NT2/D1 (cell line): ENCODE results near the gene RALGPS1.

Experiments used
- SUZ12 ChIP-seq: IDR thresholded peaks from 2 replicates; pipeline ENCODE4 v1.6.1; 2011; ENCODE audit not compliant: insufficient read length, insufficient read depth; ENCODE audit errors: extremely low read depth
- YY1 ChIP-seq: IDR thresholded peaks from 2 replicates; pipeline ENCODE4 v1.6.1; 2011; ENCODE audit not compliant: insufficient read length, insufficient read depth
- ZNF274 ChIP-seq: IDR thresholded peaks from 2 replicates; pipeline ENCODE4 v1.6.1; 2011; ENCODE audit warnings: mild to moderate bottlenecking, low read depth, low read length

DNA sequence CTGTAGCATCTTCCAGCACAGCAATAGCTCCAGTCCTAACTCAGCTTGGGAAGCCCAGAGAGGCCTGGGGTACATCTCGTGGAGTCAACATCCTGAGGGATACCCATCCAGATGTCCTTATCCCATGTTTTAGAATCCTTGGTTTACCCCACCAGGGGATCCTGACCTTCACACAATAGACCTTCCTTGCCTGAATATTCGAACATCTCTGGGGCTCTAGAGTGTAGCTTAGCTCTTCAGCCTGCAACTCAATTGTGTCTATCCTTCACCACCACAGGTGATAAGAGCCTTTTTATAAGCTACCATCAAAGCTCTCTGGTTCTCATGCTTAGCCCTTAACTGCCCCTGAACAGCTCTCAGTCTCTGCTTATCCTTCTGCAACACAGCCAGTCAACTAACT, 7.5 kb upstream of the RALGPS1 start:
- TF ChIP-seq ZNF274 (no peak), YY1 (no peak), SUZ12 (no peak)
